Measurements from ENCODE around the gene DIP2C.

DIP2C gene

GRCh38 chr10:697097-697875 is 7.8 kb upstream of the DIP2C start:
- no peak for TF ChIP-seq CTCF (IDR thresholded peaks at IDR 0.05; ENCODE audit: borderline replicate concordance, control extremely low read depth, extremely low read depth, insufficient read depth, missing control alignments)
- in situ Hi-C loops (cut with MboI; ENCODE audit: low sequenced_read_pairs, unreplicated experiment), result no loop called here
- peak; percentile 67 for DNase-seq (ENCODE audit: low spot score)

GRCh38 chr10:695396-695795 is 5.9 kb upstream of the DIP2C start:
- no peak for DNase-seq (ENCODE audit: low spot score)
- no peak for TF ChIP-seq CTCF (IDR thresholded peaks at IDR 0.05; ENCODE audit: borderline replicate concordance, control extremely low read depth, extremely low read depth, insufficient read depth, missing control alignments)

GRCh38 chr10:693506-693905 is 4.0 kb upstream of the DIP2C start:
- in situ Hi-C loops (cut with MboI; ENCODE audit: low sequenced_read_pairs, unreplicated experiment), result no loop called here
- TF ChIP-seq CTCF (IDR thresholded peaks at IDR 0.05; ENCODE audit: borderline replicate concordance, control extremely low read depth, extremely low read depth, insufficient read depth, missing control alignments), result no peak
- no peak for DNase-seq (ENCODE audit: low spot score)

More at GRCh38 chr10:695396-695795, 5.9 kb upstream of the DIP2C start:
- in situ Hi-C loops (cut with MboI; ENCODE audit: low sequenced_read_pairs, unreplicated experiment), result no loop called here

- no peak for DNase-seq (ENCODE audit: low spot score)
- in situ Hi-C loops (cut with MboI; ENCODE audit: low sequenced_read_pairs, unreplicated experiment), result no loop called here
- TF ChIP-seq CTCF (IDR thresholded peaks at IDR 0.05; ENCODE audit: borderline replicate concordance, control extremely low read depth, extremely low read depth, insufficient read depth, missing control alignments), result no peak
Measured at GRCh38 chr10:692682-693351, 3.3 kb upstream of the DIP2C start.

GRCh38 chr10:691216-691615 is 1.7 kb upstream of the DIP2C start:
- no peak for TF ChIP-seq CTCF (IDR thresholded peaks at IDR 0.05; ENCODE audit: borderline replicate concordance, control extremely low read depth, extremely low read depth, insufficient read depth, missing control alignments)
- in situ Hi-C loops (cut with MboI; ENCODE audit: low sequenced_read_pairs, unreplicated experiment), result no loop called here
- no peak for DNase-seq (ENCODE audit: low spot score)

GRCh38 chr10:690372-691161 is 1.1 kb upstream of the DIP2C start:
- DNase-seq (ENCODE audit: low spot score), result no peak
- in situ Hi-C loops (cut with MboI; ENCODE audit: low sequenced_read_pairs, unreplicated experiment), result no loop called here

More at GRCh38 chr10:690372-691161, 1.1 kb upstream of the DIP2C start:
- no peak for TF ChIP-seq CTCF (IDR thresholded peaks at IDR 0.05; ENCODE audit: borderline replicate concordance, control extremely low read depth, extremely low read depth, insufficient read depth, missing control alignments)

Measured in GM13976 (cell line).